22Rv1 (cell line): ENCODE measurements around the gene HRH2.

ENCODE experiments used
- CTCF ChIP-seq: fragments of 450-650 bp; IDR thresholded peaks from 2 replicates; pipeline ENCODE4 v1.5.1; 2017; ENCODE audit warnings: mild to moderate bottlenecking
- ZFX ChIP-seq: fragments of 450-650 bp; IDR thresholded peaks from 2 replicates; pipeline ENCODE4 v1.6.1; 2017; ENCODE audit warnings: antibody characterized with exemption, borderline replicate concordance

- TF ChIP-seq CTCF (no peak), ZFX (no peak)
Observed at GRCh38 chr5:175692996-175693710, 35.3 kb downstream of the HRH2 start.
